HEK293 (cell line): ENCODE measurements around the gene RGS12.

Experiments used
- BCL11A ChIP-seq: fragments of 450-650 bp; formaldehyde crosslinking; IDR thresholded peaks from 2 replicates; pipeline ENCODE4 v1.5.1; 2016; ENCODE audit warnings: low read depth, missing biosample characterization, missing genetic modification characterization
- CTCF ChIP-seq: fragments of 450-650 bp; formaldehyde crosslinking; IDR thresholded peaks from 2 replicates; pipeline ENCODE4 v1.5.1; 2016; ENCODE audit warnings: missing biosample characterization, missing genetic modification characterization
- MYNN ChIP-seq: fragments of 450-650 bp; formaldehyde crosslinking; IDR thresholded peaks from 2 replicates; pipeline ENCODE4 v1.5.1; 2016; ENCODE audit warnings: missing biosample characterization, missing genetic modification characterization, borderline replicate concordance
- ZNF23 ChIP-seq: fragments of 450-650 bp; formaldehyde crosslinking; IDR thresholded peaks from 2 replicates; pipeline ENCODE4 v1.5.1; 2016; ENCODE audit warnings: missing biosample characterization, missing genetic modification characterization, borderline replicate concordance
- ZNF324 ChIP-seq: fragments of 450-650 bp; formaldehyde crosslinking; IDR thresholded peaks from 2 replicates; pipeline ENCODE4 v1.5.1; 2016; ENCODE audit warnings: missing biosample characterization, missing genetic modification characterization
- ZSCAN30 ChIP-seq: fragments of 450-650 bp; IDR thresholded peaks from 2 replicates; pipeline ENCODE4 v1.5.1; 2018; ENCODE audit warnings: missing biosample characterization, mild to moderate bottlenecking, missing genetic modification characterization, moderate library complexity

DNA sequence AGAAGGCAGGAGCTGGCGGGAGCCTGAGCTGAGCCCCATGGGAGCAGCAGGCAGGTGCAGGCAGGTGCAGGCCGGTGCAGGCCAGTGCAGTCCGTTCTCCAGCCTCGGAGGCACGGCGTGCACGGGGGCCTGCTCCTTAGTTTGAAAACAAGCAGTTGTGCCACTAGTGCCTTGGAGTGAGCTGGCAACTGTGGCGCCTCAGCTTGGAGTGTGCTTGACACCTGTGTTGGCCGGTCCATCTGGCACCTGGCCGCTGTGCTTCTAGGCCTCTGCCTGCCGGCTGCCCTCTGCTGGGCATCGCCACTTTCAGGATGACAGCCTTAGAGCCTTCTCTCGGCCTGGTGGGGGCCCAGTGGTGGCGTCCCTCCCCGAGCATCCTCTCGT, 47.9 kb downstream of the RGS12 start:
- TF ChIP-seq ZNF23 (tag by site-specific recombination): no peak
- no peak for TF ChIP-seq ZSCAN30 (tag by site-specific recombination)
- no peak for TF ChIP-seq BCL11A
- no peak for TF ChIP-seq ZNF324 (tag by site-specific recombination)
- TF ChIP-seq CTCF (tag by site-specific recombination): no peak
- no peak for TF ChIP-seq MYNN (tag by site-specific recombination)
